GM23338 (cell line): ENCODE data around the gene ATP10D. TPM values are rescaled to one million over a fixed set of nuclear protein-coding genes. Genes with fewer than 3 reads are reported as not detected.

ENCODE experiments used
- ATAC-seq: fragments of 200-7000 bp; cut with Tn5 transposase; 3 replicates; pipeline ENCODE4 v1.9.1; 2020
- DNase-seq: peaks from one replicate; pipeline ENCODE4 v3.0.0-alpha.2; 2015; ENCODE audit warnings: low spot score
- H2AFZ ChIP-seq: fragments of 200-600 bp; sonication (generic); 2 replicates; pipeline ENCODE4 v1.8.0; 2016; ENCODE audit warnings: antibody characterized with exemption, mild to moderate bottlenecking, moderate library complexity
- H3F3A ChIP-seq: fragments of 200-600 bp; sonication (generic); replicated peaks from 2 replicates; pipeline ENCODE4 v1.8.0; 2017; ENCODE audit warnings: antibody characterized with exemption, mixed run types, low read depth
- H3K27ac ChIP-seq: fragments of 200-600 bp; sonication (generic); 2 replicates; pipeline ENCODE4 v1.6.1; 2016; ENCODE audit warnings: low read depth
- H3K27me3 ChIP-seq: fragments of 200-600 bp; sonication (generic); 2 replicates; pipeline ENCODE4 v1.8.0; 2016; ENCODE audit warnings: mild to moderate bottlenecking, mixed run types, moderate library complexity; ENCODE audit not compliant: insufficient read depth
- H3K36me3 ChIP-seq: fragments of 200-600 bp; sonication (generic); 2 replicates; pipeline ENCODE4 v1.8.0; 2016; ENCODE audit warnings: mild to moderate bottlenecking; ENCODE audit not compliant: insufficient read depth
- H3K4me1 ChIP-seq: fragments of 200-600 bp; sonication (generic); 2 replicates; pipeline ENCODE4 v1.8.0; 2016; ENCODE audit warnings: mild to moderate bottlenecking, moderate library complexity; ENCODE audit not compliant: insufficient read depth
- H3K4me2 ChIP-seq: fragments of 200-600 bp; sonication (generic); 2 replicates; pipeline ENCODE4 v1.7.1; 2017; ENCODE audit warnings: mixed run types
- H3K4me3 ChIP-seq: fragments of 200-600 bp; sonication (generic); 2 replicates; pipeline ENCODE4 v1.6.1; 2016; ENCODE audit warnings: mixed run types
- H3K79me2 ChIP-seq: fragments of 200-600 bp; sonication (generic); replicated peaks from 2 replicates; pipeline ENCODE4 v1.8.0; 2017; ENCODE audit warnings: mild to moderate bottlenecking; ENCODE audit not compliant: insufficient read depth
- H3K9me2 ChIP-seq: fragments of 200-600 bp; sonication (generic); 2 replicates; pipeline ENCODE4 v1.8.0; 2017; ENCODE audit not compliant: insufficient read depth
- H4K20me1 ChIP-seq: fragments of 200-600 bp; sonication (generic); replicated peaks from 2 replicates; pipeline ENCODE4 v1.8.0; 2017; ENCODE audit warnings: mild to moderate bottlenecking; ENCODE audit not compliant: insufficient read depth
- H3K27ac Mint-ChIP-seq: 2 replicates; pipeline ENCODE4 v1.8.0; 2020; ENCODE audit warnings: inconsistent platforms, mild to moderate bottlenecking, moderate library complexity, mixed read lengths
- H3K27me3 Mint-ChIP-seq: 3 replicates; pipeline ENCODE4 v1.8.0; 2022; ENCODE audit warnings: low read depth, mild to moderate bottlenecking, moderate library complexity, mixed read lengths, inconsistent platforms; ENCODE audit not compliant: insufficient read depth, poor library complexity
- H3K36me3 Mint-ChIP-seq: 3 replicates; pipeline ENCODE4 v1.8.0; 2021; ENCODE audit warnings: low read depth, mild to moderate bottlenecking, inconsistent platforms, moderate library complexity, mixed read lengths
- H3K4me1 Mint-ChIP-seq: 3 replicates; pipeline ENCODE4 v1.8.0; 2020; ENCODE audit warnings: mild to moderate bottlenecking, inconsistent platforms, mixed read lengths
- H3K4me3 Mint-ChIP-seq: 3 replicates; pipeline ENCODE4 v1.8.0; 2021; ENCODE audit warnings: moderate library complexity, mild to moderate bottlenecking, inconsistent platforms, mixed read lengths
- H3K9me3 Mint-ChIP-seq: 3 replicates; pipeline ENCODE4 v1.8.0; 2020; ENCODE audit warnings: moderate library complexity, mild to moderate bottlenecking, inconsistent platforms, mixed read lengths
- CREB1 ChIP-seq: fragments of 250-450 bp; sonication (Bioruptor Pico); IDR thresholded peaks from 2 replicates; pipeline ENCODE4 v1.5.0; 2020; ENCODE audit warnings: low read depth, mild to moderate bottlenecking, moderate library complexity
- EZH2 ChIP-seq: fragments of 200-600 bp; sonication (generic); IDR thresholded peaks from one replicate; pipeline ENCODE4 v1.8.0; 2017; ENCODE audit warnings: antibody characterized with exemption, mild to moderate bottlenecking, low read depth; ENCODE audit not compliant: unreplicated experiment
- EZH2phosphoT487 ChIP-seq: fragments of 200-600 bp; sonication (generic); IDR thresholded peaks from one replicate; pipeline ENCODE4 v1.8.1; 2018; ENCODE audit warnings: antibody characterized with exemption; ENCODE audit not compliant: unreplicated experiment
- POLR2AphosphoS5 ChIP-seq: IDR thresholded peaks from 2 replicates; pipeline ENCODE4 v1.6.1; 2016; ENCODE audit warnings: antibody characterized with exemption, low read depth
- ZNF462 ChIP-seq: fragments of 250-450 bp; sonication (Bioruptor Pico); IDR thresholded peaks from 2 replicates; pipeline ENCODE4 v1.5.0; 2020; ENCODE audit warnings: mild to moderate bottlenecking, moderate library complexity
- long read RNA-seq: library from polyadenylated mRNA; unstranded; transcript quantifications from one replicate; pipeline ENCODE4 v2.0.0, GENCODE V29; 2020; ENCODE audit not compliant: unreplicated experiment
- polyA plus RNA-seq: library from polyadenylated mRNA; unstranded; fragments of >200 nt; fragmentation: Nextera tagmentation; extraction: Ambion mirVana; gene quantifications from 2 replicates; pipeline ENCODE4 v1.2.1, GENCODE V29; 2016
- total RNA-seq: library from RNA; depleted of rRNA; stranded (reverse); fragments of >200 nt; shearing (Covaris generic); gene quantifications from 2 replicates; pipeline ENCODE4 v1.2.3, GENCODE V29; 2014; rRNA removed
- TF ChIP-seq, protein P1 (sequence below): IDR thresholded peaks from one replicate; pipeline ENCODE4 v1.6.1; 2018; ENCODE audit warnings: antibody characterized with exemption; ENCODE audit not compliant: unreplicated experiment

ATP10D gene
- total RNA-seq (4.7 and 4.9 TPM in 2 replicates), polyA plus RNA-seq (3.4 and 4.5 TPM in 2 replicates)
- long read RNA-seq = 0 reads

GRCh38 chr4:47485047-47485692 lies at the start of gene ATP10D:
Gene ATP10D, plus strand, starts transcription at chr4:47485275. Its CDS starts 27,266 bp downstream, at chr4:47512541.
- peaks cover 14% of the 10 kb centered on the region; the same call in 2 of the 3 replicates for H3K4me1 Mint-ChIP-seq
- Histone ChIP-seq H4K20me1 (no peaks in the 10 kb centered on the region), H3K27ac (peak within 1 kb of the TSS; percentile 75; the same call in 1 of the 2 replicates), H3K79me2 (no peaks in the 10 kb centered on the region), H3K9me2 (no peaks in the 10 kb centered on the region), H3K4me3 (peak within 1 kb of the TSS; percentile 59), H3K36me3 (no peaks in the 10 kb centered on the region), H3K27me3 (no peaks in the 10 kb centered on the region), H2AFZ (peak within 1 kb of the TSS; percentile 91), H3F3A (no peaks in the 10 kb centered on the region), H3K4me1 (no peaks in the 10 kb centered on the region; the same call in 1 of the 2 replicates), H3K4me2 (peak within 1 kb of the TSS; percentile 82)
- DNase-seq (peak; percentile 94), ATAC-seq (peak; percentile 100)
- peak within 1 kb of the TSS; percentile 81 for H3K27ac Mint-ChIP-seq
- H3K4me3 Mint-ChIP-seq = peak within 1 kb of the TSS; percentile 89
- H3K36me3 Mint-ChIP-seq = no peaks in the 10 kb centered on the region
- no peaks in the 10 kb centered on the region for H3K9me3 Mint-ChIP-seq
- TF ChIP-seq ZNF462 (no peak), EZH2phosphoT487 (no peak), POLR2AphosphoS5 (peak; percentile 80), EZH2 (no peak), CREB1 (CRISPR knock-in tag) (peak; percentile 90)
- H3K27me3 Mint-ChIP-seq = peaks cover 7% of the 10 kb centered on the region

DNA sequence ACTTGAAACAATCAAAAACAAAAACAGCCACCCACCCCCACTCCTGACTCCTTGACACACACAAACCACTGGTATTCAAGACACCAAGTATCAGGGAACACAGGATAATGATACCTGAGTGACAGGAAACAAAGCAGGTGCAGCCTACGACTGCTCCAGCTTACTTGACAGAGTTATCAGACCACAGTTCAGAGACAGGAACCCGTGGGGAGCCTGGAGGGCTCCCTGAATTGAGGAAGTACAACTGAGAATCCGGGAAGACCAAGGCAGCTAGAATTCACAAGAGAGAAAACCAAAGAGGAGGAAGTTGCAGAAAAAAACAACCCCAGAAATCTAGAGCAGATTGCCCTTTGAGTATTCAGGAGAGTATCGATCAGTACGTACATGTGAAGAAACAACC lies 42.1 kb upstream of the ATP10D start:
- peaks cover 1% of the 10 kb centered on the region for H3K27me3 Mint-ChIP-seq
- TF ChIP-seq, protein P1, sequence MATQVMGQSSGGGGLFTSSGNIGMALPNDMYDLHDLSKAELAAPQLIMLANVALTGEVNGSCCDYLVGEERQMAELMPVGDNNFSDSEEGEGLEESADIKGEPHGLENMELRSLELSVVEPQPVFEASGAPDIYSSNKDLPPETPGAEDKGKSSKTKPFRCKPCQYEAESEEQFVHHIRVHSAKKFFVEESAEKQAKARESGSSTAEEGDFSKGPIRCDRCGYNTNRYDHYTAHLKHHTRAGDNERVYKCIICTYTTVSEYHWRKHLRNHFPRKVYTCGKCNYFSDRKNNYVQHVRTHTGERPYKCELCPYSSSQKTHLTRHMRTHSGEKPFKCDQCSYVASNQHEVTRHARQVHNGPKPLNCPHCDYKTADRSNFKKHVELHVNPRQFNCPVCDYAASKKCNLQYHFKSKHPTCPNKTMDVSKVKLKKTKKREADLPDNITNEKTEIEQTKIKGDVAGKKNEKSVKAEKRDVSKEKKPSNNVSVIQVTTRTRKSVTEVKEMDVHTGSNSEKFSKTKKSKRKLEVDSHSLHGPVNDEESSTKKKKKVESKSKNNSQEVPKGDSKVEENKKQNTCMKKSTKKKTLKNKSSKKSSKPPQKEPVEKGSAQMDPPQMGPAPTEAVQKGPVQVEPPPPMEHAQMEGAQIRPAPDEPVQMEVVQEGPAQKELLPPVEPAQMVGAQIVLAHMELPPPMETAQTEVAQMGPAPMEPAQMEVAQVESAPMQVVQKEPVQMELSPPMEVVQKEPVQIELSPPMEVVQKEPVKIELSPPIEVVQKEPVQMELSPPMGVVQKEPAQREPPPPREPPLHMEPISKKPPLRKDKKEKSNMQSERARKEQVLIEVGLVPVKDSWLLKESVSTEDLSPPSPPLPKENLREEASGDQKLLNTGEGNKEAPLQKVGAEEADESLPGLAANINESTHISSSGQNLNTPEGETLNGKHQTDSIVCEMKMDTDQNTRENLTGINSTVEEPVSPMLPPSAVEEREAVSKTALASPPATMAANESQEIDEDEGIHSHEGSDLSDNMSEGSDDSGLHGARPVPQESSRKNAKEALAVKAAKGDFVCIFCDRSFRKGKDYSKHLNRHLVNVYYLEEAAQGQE = no peak

More for the DNA sequence above, 42.1 kb upstream of the ATP10D start:
- H3F3A ChIP-seq = no peaks in the 10 kb centered on the region
- H3K27ac ChIP-seq = no peak overlapping the region
- no peak overlapping the region for H3K4me2 ChIP-seq
- H2AFZ ChIP-seq = no peak overlapping the region
- no peaks in the 10 kb centered on the region for H3K36me3 ChIP-seq
- no peak overlapping the region for H3K27ac Mint-ChIP-seq
- no peak overlapping the region for H3K4me3 Mint-ChIP-seq
- no peak overlapping the region for H3K4me3 ChIP-seq
- DNase-seq (no peak), ATAC-seq (no peak)
- H4K20me1 ChIP-seq = no peaks in the 10 kb centered on the region
- H3K4me1 Mint-ChIP-seq = peaks cover 8% of the 10 kb centered on the region
- no peaks in the 10 kb centered on the region for H3K27me3 ChIP-seq
- H3K79me2 ChIP-seq = no peaks in the 10 kb centered on the region
- no peaks in the 10 kb centered on the region for H3K9me3 Mint-ChIP-seq
- no peaks in the 10 kb centered on the region for H3K4me1 ChIP-seq
- no peaks in the 10 kb centered on the region for H3K9me2 ChIP-seq
- no peaks in the 10 kb centered on the region for H3K36me3 Mint-ChIP-seq
